Measurements from ENCODE around the gene DNAJC13.
"Not testable (repeated sequence)": the region's sequence is repeated elsewhere in the genome, so short reads cannot be mapped to it uniquely, and the experiment has no call there.

DNAJC13 gene

GRCh38 chr3:132545471-132545870 is 128.2 kb downstream of the DNAJC13 start:
- no peak for DNase-seq (ENCODE audit: low read depth in 3 of 3)

GRCh38 chr3:132549169-132549568 is 131.9 kb downstream of the DNAJC13 start:
- DNase-seq (ENCODE audit: low read depth in 3 of 3), result no peak

GRCh38 chr3:132549890-132550578 is 132.7 kb downstream of the DNAJC13 start:
- DNase-seq (ENCODE audit: low read depth in 3 of 3), result no peak

GRCh38 chr3:132550579-132551305 is 133.4 kb downstream of the DNAJC13 start:
- DNase-seq (ENCODE audit: low read depth in 3 of 3), result no peak

- no peak for DNase-seq (ENCODE audit: low read depth in 3 of 3)
Observed at GRCh38 chr3:132553826-132554225, 136.5 kb downstream of the DNAJC13 start.

GRCh38 chr3:132554437-132554836 is 137.1 kb downstream of the DNAJC13 start:
- no peak for DNase-seq (ENCODE audit: low read depth in 3 of 3)

- no peak for DNase-seq (ENCODE audit: low read depth in 3 of 3)
Observed at GRCh38 chr3:132555306-132556035, 138.2 kb downstream of the DNAJC13 start.

GRCh38 chr3:132556036-132556386 is 138.7 kb downstream of the DNAJC13 start:
- not testable (repeated sequence) for DNase-seq (ENCODE audit: low read depth in 3 of 3)

GRCh38 chr3:132556508-132557159 is 139.3 kb downstream of the DNAJC13 start:
- no peak for DNase-seq (ENCODE audit: low read depth in 3 of 3)

GRCh38 chr3:132561003-132561402 is 143.7 kb downstream of the DNAJC13 start:
- no peak for DNase-seq (ENCODE audit: low read depth in 3 of 3)

GRCh38 chr3:132563420-132564069 is 146.2 kb downstream of the DNAJC13 start:
- no peak for DNase-seq (ENCODE audit: low read depth in 3 of 3)

- DNase-seq (ENCODE audit: low read depth in 3 of 3), result no peak
Observed at GRCh38 chr3:132564070-132564465, 146.8 kb downstream of the DNAJC13 start.

- no peak for DNase-seq (ENCODE audit: low read depth in 3 of 3)
Observed at GRCh38 chr3:132568422-132568821, 151.1 kb downstream of the DNAJC13 start.

GRCh38 chr3:132569153-132569552 is 151.9 kb downstream of the DNAJC13 start:
- DNase-seq (ENCODE audit: low read depth in 3 of 3), result no peak

GRCh38 chr3:132569580-132569979 is 152.3 kb downstream of the DNAJC13 start:
- no peak for DNase-seq (ENCODE audit: low read depth in 3 of 3)

- DNase-seq (ENCODE audit: low read depth in 3 of 3), result no peak
Observed at GRCh38 chr3:132570016-132570415, 152.7 kb downstream of the DNAJC13 start.

GRCh38 chr3:132573797-132574211 is 156.5 kb downstream of the DNAJC13 start:
- DNase-seq (ENCODE audit: low read depth in 3 of 3), result no peak

- DNase-seq (ENCODE audit: low read depth in 3 of 3), result no peak
Observed at GRCh38 chr3:132587401-132587800, 170.1 kb downstream of the DNAJC13 start.

Measured in stimulated activated CD4-positive, alpha-beta T cell treated with anti-CD3 and anti-CD28 coated beads, TNF-alpha, amount 100 ng/mL, for 48 hours (primary cell).